Measurements from ENCODE around the gene TAF7. TPM values are rescaled to one million over a fixed set of nuclear protein-coding genes. Genes with fewer than 3 reads are reported as not detected.

Gene TAF7
- total and polyA plus RNA-seq, 9 of the 15 experiments (the other 6 are each of a cell fraction or from before 2014, with no cell fraction given), result 51.6 to 116 (median 73.3) TPM

DNA sequence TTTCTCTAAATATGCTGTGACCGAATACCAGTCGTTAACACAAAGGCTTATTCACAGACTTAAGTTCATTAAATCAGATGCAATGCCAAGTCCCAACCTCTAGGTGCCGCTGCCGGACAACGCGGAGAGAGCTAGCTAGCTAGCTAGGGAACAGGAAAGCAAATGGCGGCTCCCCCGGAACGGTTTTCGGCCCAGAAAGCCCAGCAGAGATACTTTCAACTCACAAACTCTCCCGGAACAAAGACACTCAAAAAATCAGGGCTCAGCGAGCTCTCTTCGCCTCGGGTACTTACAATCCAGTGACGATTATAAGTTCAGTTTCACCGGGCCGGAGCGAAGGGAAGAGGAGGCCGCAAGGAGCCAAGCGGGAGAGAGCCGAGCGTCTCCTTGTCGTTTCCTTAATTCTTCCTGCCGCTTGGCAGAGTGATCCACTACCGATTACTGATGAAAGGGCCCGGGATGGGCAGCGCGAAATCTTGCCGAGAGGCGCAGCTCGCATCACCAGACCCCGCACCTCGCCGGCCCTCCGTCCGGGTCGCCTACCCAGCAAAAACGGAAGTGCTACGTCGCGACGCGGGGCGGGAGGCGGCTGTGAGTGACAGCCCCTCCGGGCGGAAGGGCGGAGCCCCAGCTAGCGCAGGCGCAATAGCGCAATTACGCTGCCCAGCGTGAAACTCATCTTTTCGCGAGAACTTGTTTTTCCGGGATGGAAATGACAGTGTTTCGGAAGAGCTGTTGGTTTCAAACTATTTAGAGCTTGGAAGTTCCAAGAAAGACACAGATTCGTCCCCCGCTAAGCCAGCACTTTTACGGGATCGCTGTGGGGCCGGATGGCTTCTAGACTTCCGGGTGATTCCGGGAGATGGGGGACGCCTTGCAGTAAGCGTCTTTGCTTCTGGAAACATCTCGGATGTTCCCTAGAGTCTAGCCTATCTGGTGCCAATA is at the start of gene TAF7 (continued):
- TF ChIP-seq ZNF436 (CRISPR knock-in tag; IDR thresholded peaks at IDR 0.05) (no peak), RBM14 (IDR thresholded peaks at IDR 0.05; ENCODE audit: borderline replicate concordance, insufficient read depth, low read depth, low read length) (no peak), POLR2A (conservative IDR thresholded peaks at IDR 0.05) (peak; percentile 97), ERF (CRISPR knock-in tag; IDR thresholded peaks at IDR 0.05) (0 out of 2 replicates have a peak, but pooled peaks have one; percentile 25), KDM1A (IDR thresholded peaks at IDR 0.05) (no peak), GABPA (tag; conservative IDR thresholded peaks at IDR 0.05; ENCODE audit: low read depth) (peak; percentile 95), SMAD3 (CRISPR knock-in tag; conservative IDR thresholded peaks at IDR 0.05) (no peak), FOXJ2 (tag; IDR thresholded peaks at IDR 0.05) (0 out of 2 replicates have a peak, but pooled peaks have one; percentile 35), ZNF12 (CRISPR knock-in tag; IDR thresholded peaks at IDR 0.05) (no peak), NFXL1 (CRISPR knock-in tag; IDR thresholded peaks at IDR 0.05) (no peak), ZNF384 (IDR thresholded peaks at IDR 0.05; ENCODE audit: low read depth, low read length) (no peak), KDM4B (IDR thresholded peaks at IDR 0.05; ENCODE audit: borderline replicate concordance in 2 of 2, low read depth in 1 of 2) (peak in 1 of 2 experiments; percentile 62; a peak in 1 of 4 replicates), RCOR1 (IDR thresholded peaks at IDR 0.05; ENCODE audit: borderline replicate concordance in 1 of 2, low read depth in 2 of 2, low read length in 2 of 2) (peak in 1 of 2 experiments; percentile 17; a peak in 1 of 4 replicates), POLR3A (IDR thresholded peaks at IDR 0.05; ENCODE audit: borderline replicate concordance, extremely low read depth, insufficient read depth, insufficient read length) (no peak), MYBL2 (IDR thresholded peaks at IDR 0.05; ENCODE audit: low read depth) (no peak), MYBL2 (CRISPR knock-in tag; IDR thresholded peaks at IDR 0.05; ENCODE audit: borderline replicate concordance) (no peak), SRSF9 (IDR thresholded peaks at IDR 0.05; ENCODE audit: borderline replicate concordance, low read depth, low read length) (no peak), ZC3H8 (IDR thresholded peaks at IDR 0.05) (no peak), CTBP1 (IDR thresholded peaks at IDR 0.05; ENCODE audit: borderline replicate concordance) (peak; percentile 44; the same call in 1 of the 2 replicates), ZMIZ1 (IDR thresholded peaks at IDR 0.05; ENCODE audit: low read depth in 2 of 2, low read length in 2 of 2) (no peak), AFF4 (CRISPR knock-in tag; IDR thresholded peaks at IDR 0.05) (peak; percentile 67)
